Activated gamma-delta T cell (primary cell): Measurements from ENCODE around the gene FAM136A.
"Not testable (repeated sequence)": the region's sequence is repeated elsewhere in the genome, so short reads cannot be mapped to it uniquely, and the experiment has no call there.

Experiments used
- DNase-seq: peaks from one replicate; lab custom pipeline; 2025; lab: John Stamatoyannopoulos, UW

FAM136A gene

GRCh38 chr2:70297828-70298227 is 4.0 kb downstream of the FAM136A start:
- DNase-seq = not testable (repeated sequence)

- no peak for DNase-seq
Measured at GRCh38 chr2:70283500-70284191, 18.2 kb downstream of the FAM136A start.

GRCh38 chr2:70282439-70282838 is 19.4 kb downstream of the FAM136A start:
- DNase-seq = no peak

GRCh38 chr2:70280242-70280798 is 21.5 kb downstream of the FAM136A start:
- no peak for DNase-seq

GRCh38 chr2:70270323-70270722 is 31.5 kb downstream of the FAM136A start:
- DNase-seq = no peak

- DNase-seq = not testable (repeated sequence)
Measured at GRCh38 chr2:70269422-70270302, 32.2 kb downstream of the FAM136A start.

- DNase-seq = not testable (repeated sequence)
Measured at GRCh38 chr2:70266925-70267324, 34.9 kb downstream of the FAM136A start.

- DNase-seq = no peak
Measured at GRCh38 chr2:70261501-70261900, 40.4 kb downstream of the FAM136A start.

GRCh38 chr2:70258532-70258875 is 43.4 kb downstream of the FAM136A start:
- no peak for DNase-seq

GRCh38 chr2:70255637-70256314 is 46.1 kb downstream of the FAM136A start:
- DNase-seq = no peak

- no peak for DNase-seq
Measured at GRCh38 chr2:70250434-70250833, 51.4 kb downstream of the FAM136A start.

GRCh38 chr2:70248181-70248847 is 53.6 kb downstream of the FAM136A start, which contains the start of gene TIA1:
Gene TIA1 (minus strand): TSS chr2:70248628. CDS start chr2:70248430, 198 bp downstream.
- DNase-seq = peak; percentile 91

GRCh38 chr2:70247364-70248180 is 54.3 kb downstream of the FAM136A start:
- DNase-seq = no peak
